Measurements from ENCODE around the gene LSAMP.

- TF ChIP-seq CTCF (CRISPR knock-in tag; IDR thresholded peaks at IDR 0.05) (no peak), FOXP1 (IDR thresholded peaks at IDR 0.05) (no peak), FOXP1 (CRISPR knock-in tag; IDR thresholded peaks at IDR 0.05) (no peak), RBFOX2 (IDR thresholded peaks at IDR 0.05; ENCODE audit: low read depth, low read length) (no peak), ZNF354B (CRISPR knock-in tag; IDR thresholded peaks at IDR 0.05) (no peak), POLR2A (IDR thresholded peaks at IDR 0.05; ENCODE audit: insufficient read depth in 1 of 2, low read depth in 2 of 2, low read length in 2 of 2) (no peak), ZFP37 (CRISPR knock-in tag; IDR thresholded peaks at IDR 0.05; ENCODE audit: borderline replicate concordance) (no peak), ESRRA (CRISPR knock-in tag; IDR thresholded peaks at IDR 0.05; ENCODE audit: low read depth) (no peak), SMARCC2 (IDR thresholded peaks at IDR 0.05) (no peak), FOXM1 (CRISPR knock-in tag; IDR thresholded peaks at IDR 0.05) (no peak), POGK (CRISPR knock-in tag; conservative IDR thresholded peaks at IDR 0.05) (no peak)
Measured at GRCh38 chr3:115915061-115915460, 530.2 kb downstream of the LSAMP start.

Data from HepG2 (cell line).